Measurements from ENCODE around the gene ZNF717.
"Not testable (repeated sequence)": the region's sequence is repeated elsewhere in the genome, so short reads cannot be mapped to it uniquely, and the experiment has no call there.

The ZNF717 gene

DNA sequence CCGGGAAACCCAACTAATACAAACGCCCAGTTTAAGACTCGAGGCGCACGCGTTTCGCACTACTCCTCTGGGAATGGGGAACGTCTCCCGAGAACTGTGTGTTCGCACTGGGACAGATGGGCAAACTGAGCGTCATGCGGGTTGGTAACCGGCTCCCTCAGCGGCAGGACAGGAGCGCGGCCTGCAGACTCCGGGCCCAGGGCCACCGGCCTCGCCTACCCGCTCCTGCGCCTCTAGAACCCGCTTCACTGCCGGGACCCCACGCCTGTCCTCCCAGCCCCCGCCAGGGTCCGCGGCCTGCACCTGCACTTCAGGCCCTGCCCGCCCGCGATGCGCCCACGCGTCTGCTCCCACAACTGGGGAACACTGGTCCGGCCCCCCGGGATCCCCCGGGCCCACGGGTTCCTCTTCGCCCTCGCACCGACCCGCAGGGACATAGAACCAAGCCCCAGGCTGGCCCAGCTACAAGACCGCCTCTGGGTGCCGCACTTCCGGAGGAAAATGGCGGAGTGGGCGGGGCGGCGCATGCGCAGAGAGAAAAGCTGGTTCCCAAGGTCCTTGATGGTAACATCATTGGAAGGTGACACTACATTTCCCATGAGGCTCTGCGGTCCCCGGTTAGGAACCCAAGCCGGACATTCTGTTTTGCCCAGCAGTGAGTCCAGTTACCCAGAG is at the start of gene ZNF717:
ZNF717 (minus strand) TSS at position 469 of the 675 bp plus-strand sequence. CDS start 2,187 bp downstream, outside the sequence.
- DNase-seq (ENCODE audit: low read depth) = peak; percentile 89

DNA sequence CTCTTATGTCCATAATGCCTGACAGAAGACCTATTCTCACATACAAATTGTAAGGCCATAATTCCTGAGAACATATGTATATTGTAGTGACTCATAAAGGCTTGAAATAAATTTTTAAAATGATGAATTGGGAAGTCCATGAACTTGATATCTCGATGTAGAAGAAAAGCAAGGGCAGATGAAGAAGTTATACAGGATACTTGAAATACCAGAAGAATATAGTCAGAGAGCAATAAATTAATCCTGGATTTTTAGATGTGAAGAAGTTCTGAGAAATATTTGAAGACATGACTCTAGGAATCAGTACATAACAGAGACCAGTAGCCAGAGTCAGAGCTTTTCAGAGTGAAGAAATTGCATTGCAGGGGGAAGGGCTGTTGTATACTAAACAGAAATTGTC is 45.7 kb upstream of the ZNF717 start:
- DNase-seq (ENCODE audit: low read depth) = not testable (repeated sequence)

DNA sequence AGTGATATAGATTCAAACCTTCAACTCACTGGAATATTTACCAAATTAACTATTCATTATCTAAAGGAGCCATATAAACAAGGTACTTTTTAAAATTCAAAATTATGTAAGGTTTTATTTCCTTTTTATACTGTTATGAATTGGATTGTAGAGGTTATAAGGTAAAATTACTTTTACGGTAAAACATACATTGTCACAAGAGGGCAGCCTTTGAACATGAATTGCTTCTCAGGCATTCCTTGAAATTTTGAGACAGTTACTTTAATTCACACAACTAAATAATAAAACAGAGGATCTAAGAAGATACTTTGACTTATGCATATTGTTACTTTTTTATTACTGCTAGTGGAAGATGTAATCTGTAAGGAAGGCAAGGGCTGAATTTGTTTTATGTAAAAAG is 32.7 kb upstream of the ZNF717 start:
- not testable (repeated sequence) for DNase-seq (ENCODE audit: low read depth)

DNA sequence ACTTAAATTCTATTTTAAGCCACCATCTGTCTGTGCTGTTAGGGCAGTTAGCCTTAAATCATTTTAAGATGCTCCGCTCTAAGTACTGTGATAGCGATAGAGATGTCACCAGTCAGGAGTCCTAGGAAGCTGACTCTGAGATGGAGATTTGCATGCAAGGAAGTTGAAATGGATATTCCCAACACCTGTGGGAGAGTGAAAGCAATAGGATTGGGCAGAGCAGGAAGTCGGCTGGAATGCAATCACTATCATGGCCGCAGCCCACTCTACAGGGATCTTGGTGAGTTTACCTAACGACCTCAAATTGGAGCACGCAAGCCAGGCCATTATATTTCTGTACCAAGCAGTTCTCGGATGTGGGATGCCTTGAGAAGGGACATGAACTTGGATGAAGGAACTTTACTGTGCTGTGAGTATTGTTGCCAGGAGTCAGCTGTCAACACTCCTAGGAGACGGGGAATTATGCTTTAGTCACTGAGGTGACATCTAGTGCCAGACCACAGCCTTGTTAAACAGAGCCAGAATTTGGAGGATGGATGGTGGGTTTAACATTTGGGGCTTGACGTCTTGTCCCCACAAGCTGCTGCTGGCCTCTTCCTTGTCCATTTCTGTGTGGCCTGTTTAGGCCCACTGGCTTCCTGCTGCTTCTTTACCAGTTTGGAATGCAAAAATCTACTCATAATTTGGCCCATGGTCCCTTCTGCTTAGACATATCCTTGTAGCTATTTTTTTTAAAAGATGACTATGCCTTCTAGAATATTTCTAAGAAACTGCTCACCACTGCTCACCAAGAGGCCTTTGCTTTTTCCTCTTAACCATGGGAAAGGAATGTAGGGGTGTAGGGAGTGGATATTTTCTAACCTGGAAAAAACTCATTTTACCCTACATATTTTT is 31.2 kb upstream of the ZNF717 start:
- not testable (repeated sequence) for DNase-seq (ENCODE audit: low read depth)

DNA sequence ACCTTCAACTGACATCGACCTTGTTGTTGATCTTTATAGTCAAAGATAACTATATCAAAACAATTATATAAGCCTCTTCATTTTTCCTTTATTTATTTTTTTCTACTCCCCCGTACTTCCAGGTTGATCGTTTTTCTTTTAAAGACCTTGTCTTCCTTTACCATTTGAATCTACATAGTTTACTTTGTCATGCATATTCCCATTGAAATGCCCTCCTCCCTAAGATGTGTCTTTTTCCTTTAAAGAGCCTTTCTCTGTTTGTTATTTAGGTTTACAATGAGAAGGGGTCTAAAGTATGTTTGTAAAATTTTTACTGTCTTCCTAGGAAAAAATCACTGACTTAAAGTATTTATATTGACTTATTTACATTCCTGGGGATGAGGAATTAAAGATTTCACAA is 29.4 kb upstream of the ZNF717 start:
- no peak for DNase-seq (ENCODE audit: low read depth)

DNA sequence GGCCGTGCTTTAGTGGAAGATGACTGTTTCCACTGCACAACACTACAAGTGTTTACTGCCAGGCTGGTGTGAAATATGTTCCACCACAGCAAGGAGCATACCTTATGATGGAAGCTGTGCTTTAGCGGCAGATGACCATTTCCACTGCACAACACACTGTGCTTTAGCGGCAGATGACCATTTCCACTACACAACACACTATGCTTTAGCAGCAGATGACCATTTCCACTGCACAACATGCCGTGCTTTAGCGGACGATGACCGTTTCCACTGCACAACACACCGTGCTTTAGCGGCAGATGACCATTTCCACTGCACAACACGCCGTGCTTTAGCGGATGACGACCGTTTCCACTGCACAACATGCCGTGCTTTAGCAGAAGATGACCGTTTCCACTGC is 2.8 kb downstream of the ZNF717 start:
- no peak for DNase-seq (ENCODE audit: low read depth)

DNA sequence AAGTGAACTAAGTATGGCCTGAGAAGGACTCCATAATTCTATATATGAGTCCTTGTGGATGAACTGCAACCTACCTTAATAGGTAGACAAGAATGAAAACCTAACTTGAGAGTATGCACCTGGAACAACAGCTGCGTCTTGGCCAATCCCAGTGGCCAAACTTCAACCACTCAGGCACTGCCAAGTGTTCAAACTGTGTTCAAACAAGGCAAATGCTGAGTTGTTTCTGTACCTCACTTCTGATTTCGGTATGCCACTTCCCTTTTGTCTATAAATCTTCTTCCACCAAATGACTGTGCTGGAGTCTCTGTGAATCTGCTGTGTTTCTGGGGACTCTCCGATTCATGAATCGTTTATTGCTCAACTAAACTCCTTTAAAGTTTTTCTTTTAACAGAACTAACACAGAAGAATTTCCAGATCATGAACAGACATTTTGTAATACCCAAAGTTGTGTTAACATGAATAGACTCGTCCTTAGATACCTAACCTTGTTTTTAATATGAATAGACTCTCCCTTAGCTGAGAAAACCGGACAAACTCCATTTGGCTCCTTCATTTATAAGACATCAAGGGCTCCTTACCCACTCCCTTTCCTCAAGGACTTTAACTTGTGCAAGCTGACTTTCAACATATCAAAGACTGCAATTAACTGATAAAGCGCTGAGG is 4.1 kb downstream of the ZNF717 start:
- no peak for DNase-seq (ENCODE audit: low read depth)

DNA sequence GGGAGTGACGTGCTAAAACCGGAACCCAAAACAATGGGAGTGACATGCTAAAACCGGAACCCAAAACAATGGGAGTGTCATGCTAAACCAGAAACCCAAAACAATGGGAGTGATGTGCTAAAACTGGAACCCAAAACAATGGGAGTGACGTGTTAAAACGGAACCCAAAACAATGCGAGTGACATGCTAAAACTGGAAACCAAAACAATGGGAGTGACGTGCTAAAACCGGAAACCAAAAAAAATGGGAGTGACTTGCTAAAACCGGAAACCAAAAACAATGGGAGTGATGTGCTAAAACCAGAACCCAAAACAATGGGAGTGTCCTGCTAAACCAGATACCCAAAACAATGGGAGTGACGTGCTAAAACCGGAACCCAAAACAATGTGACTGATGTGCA is 7.6 kb downstream of the ZNF717 start:
- not testable (repeated sequence) for DNase-seq (ENCODE audit: low read depth)

DNA sequence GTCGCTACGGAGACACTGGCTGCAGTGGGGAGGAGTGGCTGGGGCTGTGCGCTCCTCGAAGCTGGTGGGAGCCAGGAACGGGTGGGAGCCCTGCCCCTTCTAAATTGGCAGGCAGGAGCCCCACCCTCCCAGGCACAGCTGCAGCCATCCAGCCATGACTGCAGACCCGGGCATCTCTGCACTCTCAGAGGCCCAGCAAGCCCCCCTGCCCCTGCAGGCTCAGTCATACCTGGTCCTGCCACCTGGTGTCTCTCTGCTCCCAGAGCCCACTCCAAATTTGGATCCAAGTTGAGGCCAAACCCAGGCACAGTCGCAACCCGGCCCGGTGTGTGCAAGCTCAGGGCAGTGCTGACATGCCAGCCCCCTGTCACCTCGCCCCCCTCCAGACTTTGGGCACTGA is 13.7 kb downstream of the ZNF717 start:
- DNase-seq (ENCODE audit: low read depth) = not testable (repeated sequence)

DNA sequence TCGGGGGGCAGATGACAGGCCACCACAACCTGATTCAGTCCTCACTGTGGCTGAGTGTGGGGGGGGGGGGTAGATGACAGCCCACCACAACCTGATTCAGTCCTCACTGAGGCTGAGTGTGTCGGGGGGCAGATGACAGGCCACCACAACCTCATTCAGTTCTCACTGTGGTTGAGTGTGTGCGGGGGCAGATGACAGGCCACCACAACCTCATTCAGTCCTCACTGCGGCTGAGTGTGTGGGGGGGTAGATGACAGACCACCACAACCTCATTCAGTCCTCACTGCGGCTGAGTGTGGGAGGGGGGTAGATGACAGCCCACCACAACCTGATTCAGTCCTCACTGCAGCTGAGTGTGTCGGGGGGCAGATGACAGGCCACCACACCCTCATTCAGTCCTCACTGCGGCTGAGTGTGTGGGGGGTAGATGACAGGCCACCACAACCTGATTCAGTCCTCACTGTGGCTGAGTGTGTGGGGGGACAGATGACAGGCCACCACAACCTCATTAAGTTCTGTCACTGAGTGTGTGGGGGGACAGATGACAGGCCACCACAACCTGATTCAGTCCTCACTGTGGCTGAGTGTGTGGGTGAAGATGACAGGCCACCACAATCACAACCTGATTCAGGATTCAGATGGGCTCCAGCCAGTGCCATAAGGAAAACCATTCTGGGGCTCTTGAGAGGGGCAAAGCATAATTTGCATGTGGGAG is 16.9 kb downstream of the ZNF717 start:
- DNase-seq (ENCODE audit: low read depth) = no peak

DNA sequence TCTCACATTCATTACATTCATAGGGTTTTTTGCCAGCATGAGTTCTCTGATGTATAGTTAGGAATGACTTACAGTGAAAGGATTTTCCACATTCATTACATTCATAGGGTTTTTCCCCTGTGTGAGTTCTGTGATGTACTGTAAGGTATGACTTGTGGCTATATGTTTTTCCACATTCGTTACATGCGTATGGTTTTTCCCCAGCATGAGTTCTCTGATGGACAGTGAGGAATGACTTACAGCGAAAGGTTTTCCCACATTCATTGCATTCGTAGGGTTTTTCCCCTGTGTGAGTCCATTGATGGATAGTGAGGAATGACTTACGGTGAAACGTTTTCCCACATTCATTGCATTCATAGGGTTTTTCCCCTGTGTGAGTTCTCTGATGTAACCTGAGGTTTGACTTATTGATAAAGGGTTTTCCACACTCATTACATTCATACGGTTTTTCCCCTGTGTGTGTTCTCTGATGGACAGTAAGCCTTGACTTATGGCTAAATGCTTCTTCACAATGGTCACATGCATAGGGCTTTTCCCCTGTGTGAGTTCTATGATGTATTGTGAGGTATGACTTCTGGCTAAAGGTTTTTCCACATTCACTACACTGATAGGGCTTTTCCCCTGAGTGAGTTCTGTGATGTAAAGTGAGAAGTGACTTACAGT is 47.4 kb downstream of the ZNF717 start:
- no peak for DNase-seq (ENCODE audit: low read depth)

DNA sequence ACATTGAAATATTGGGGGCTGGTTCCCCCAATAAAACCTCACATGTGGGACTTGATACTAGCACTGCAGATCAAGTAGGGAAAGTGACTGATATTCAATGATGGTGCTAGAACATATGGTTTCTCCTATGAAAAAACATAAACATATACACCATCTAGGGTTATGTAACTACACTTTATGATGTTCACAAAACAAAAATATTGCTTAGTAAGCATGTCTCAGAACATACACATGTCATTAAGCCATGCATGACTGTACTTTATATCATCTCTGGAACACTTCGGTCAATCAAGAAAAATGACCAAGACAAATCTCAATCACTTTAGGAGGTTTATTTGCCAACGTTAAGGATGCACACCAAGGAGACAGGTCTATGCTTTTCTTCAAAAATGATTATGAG is 57.4 kb downstream of the ZNF717 start:
- DNase-seq (ENCODE audit: low read depth) = no peak

DNA sequence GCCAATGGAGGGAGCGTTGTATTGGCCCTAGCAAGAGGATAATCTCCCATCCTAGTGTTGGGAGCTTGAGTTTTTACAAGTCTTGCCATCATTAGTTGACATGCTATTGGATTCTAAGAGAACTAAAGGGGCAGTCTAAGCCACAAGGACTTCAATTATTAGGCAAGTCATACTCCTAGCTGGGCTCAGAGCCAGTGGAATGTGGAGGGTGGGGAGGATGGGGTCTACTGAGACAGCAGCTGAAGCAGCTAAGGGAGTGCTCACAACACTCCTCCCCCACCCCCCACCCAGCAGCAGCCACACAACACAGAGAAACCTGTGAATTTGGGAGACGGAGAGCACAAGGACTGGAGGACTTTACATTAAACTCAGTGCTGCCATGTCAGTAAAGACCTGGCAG is 93.3 kb downstream of the ZNF717 start:
- no peak for DNase-seq (ENCODE audit: low read depth)

DNA sequence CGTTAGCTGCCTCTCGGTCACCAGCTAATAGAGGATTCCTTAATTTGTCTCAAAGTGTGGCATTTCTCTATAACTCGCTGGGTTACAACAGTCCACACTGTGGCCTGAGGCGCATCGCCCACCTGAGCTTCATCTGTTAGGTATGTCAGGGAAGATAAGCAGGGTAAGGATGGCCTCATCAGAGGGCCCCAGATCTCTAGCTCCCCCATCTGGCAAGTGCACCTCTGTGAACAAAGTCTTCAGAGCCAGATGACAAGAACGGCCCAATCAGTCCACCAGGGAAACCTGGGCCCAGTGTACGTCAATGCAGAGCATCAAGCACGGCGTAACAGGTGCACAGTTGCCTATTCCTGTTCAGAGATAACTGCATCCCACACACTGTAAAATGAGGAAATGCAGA is 98.0 kb downstream of the ZNF717 start:
- DNase-seq (ENCODE audit: low read depth) = no peak
